Stimulated activated CD8-positive, alpha-beta memory T cell treated with anti-CD3 and anti-CD28 coated beads, Interleukin-15, amount 100 ng/mL, for 48 hours (primary cell): Measurements from ENCODE around the gene PAQR4.

Experiments
- DNase-seq, 2 donors: peaks; one replicate each; pipeline ENCODE4 v3.0.0-alpha.2; 2020; ENCODE audit warnings: low read depth in 2 of 2

Gene PAQR4

DNA sequence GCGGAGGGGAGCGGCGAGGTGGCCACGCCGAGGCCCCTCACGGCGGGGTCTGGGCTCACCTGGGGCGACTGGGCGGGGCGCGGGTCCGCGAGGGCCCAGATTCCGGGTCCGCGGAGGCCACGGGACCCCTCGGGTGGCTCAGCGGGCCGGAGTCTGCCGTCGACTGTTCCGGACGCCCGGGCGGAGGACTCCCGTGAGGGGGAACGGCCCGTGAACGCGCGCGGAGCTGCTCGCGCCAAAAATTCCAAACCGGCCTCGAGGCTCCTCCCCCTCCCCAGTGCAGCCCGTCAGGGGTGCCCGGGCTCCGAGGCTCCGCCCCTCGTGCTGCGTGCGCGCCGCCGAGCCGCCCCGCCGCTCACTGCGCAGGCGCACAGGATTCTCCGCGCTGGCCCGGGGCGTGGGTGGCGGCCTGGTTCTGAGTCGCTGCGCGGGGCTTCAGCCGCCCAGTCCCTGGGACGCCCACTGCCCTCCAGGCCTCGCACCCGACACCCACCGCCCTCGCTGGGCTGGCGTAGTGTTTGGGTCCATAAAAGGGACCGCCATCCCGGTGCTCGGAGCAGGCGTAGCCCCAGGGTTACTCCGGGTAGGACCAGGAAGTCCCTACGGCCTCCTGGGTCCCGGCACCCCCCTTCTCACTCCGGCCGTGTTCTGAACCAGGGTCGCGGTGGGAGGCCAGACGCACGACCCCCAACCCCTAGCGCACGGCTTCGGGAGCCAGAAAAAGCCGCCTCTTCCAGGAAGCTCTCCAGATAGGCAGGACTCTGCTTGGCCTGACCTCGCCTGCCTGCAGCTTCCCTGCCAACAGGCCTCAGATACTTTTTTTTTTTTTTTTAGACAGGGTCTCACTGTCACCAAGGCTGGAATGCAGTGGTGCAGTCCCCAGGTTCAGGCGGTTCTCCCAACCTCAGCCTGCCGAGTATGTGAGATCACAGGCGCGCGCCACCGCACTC is 11.4 kb downstream of the PAQR4 start, which contains the start of gene PKMYT1:
Gene PKMYT1 (minus strand): TSS at position 220 of the 950 bp plus-strand sequence. CDS start 789 bp downstream, outside the sequence.
- DNase-seq = peak; percentile 94

DNA sequence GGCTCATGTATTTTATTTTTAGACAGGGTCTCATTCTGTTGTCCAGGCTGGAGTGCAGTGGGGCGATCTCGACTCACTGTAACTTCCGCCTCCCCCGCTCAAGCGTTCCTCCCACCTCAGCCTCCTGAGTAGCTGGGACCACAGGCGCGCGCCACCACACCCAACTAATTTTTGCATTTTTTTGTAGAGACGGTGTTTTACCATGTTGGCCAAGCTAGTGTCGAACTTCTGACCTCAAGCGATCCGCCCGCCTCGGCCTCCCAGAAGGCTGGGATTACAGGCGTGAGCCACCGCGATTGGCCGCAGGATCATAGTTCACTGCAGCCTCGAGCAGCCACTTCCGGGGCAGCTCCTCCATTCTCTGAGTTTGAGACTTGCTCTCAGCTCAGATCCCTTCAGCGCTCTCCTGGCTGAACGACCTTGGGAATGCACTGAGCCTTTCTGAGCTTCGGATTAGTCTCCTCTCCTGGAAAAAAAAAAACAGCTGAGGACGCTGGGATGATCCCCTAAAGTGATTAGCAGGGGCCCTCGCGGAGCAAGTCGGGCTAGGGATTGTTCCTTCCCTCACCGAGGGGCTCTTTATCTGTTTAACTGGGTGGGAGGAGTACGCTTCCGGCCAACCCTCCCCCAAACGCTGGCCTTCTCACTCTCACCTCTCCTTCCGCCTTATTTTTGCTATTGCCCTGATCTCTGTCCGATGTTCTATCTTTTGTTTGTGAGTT is 12.2 kb downstream of the PAQR4 start:
- no peak for DNase-seq

DNA sequence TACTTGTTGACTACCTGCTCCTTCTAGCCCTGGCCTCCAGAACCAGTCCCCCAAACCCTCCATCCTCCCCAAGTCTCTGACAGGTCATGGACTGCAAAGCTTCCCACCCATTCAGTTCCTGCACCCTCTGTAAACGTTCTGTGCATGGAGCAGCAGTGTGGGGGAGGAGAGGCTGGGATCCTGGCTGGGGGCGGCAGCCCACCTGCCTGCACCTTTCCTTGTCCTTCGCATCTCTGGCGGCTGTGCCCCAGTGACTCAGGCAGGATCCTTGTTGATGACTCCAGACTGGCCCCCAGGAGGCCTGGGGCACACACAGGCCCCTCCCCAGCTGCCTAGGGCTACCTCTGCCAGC is 12.7 kb downstream of the PAQR4 start:
- DNase-seq = no peak

DNA sequence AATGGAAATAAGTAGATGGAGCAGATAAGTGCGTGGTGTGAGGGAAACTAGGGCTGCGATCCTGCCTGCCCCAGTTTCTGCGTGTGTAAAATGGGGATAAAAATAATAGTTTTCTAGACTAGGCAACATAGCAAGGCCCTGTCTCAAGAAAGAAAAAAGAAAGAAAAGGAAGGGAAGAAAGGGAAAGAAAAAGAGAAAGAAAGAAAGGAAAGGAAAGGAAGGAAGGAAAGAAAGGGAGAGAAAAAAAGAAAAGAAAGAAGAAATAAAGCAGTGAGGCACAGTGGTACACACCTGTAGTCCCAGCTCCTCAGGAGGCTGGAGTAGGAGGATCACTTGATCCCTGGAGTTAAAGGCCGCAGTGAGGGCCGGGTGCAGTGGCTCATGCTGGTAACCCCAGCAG is 13.3 kb downstream of the PAQR4 start:
- no peak for DNase-seq

DNA sequence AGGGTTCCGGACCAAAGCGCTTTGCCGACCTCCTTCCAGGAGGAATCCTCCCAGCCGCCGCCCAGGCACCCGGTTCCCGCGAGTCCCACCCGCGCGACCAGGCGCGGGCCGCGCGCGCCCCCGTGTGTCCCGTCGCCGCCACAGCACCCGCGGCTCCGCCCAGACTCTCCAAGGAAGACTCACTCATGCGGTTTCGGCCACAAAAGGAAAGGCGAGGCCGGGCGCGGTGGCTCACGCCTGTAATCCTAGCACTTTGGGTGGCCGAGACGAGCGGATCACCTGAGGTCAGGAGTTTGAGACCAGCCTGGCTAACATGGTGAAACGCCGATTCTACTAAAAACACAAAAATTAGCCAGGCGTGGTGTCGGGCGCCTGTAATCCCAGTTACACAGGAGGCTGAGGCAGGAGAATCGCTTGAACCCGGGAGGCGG is 14.6 kb downstream of the PAQR4 start:
- DNase-seq = peak; percentile 66 to 79

DNA sequence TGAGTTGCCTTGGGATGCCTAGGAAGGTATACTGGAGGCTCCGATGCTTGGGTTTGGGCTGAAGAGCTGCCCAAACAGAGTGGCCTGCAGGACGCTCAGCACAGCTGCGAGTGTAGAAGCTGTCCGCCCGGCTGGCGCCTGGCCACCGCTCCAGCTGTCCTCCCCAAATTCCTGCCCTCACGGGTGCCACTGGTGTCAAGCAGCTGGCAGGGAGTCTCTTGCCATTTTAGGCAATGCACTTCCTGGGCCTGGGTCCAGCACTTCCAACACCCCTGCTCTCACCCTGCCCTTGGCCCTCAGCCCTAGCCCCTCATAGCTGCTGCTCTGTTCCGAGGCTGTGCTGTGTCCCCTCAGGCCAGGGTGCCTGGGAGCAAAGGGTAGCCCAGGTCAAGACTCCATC is 16.3 kb downstream of the PAQR4 start:
- no peak for DNase-seq

DNA sequence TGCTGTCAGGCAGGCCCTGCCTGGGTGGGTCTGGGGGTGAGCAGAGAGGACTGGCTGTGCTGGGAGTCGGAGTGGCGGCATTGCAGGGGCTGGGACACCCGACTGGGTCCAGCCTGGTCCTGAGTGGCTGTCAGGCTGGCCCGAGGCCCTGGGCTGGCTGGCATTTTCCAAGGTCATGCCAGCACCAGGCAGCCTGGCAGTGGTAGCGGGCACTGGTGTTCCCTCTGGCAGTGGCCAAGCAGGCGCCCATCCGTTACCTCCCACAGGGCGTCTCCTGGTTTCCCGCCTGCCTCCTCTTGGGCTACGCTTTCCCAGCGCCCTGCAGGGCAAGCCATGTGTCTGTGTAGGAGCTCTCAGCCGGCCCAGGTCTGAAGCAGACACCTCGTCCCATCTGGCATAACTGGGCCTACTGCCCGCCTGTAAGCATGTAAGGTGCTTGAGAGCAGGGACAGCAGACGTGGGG is 16.8 kb downstream of the PAQR4 start:
- no peak for DNase-seq

DNA sequence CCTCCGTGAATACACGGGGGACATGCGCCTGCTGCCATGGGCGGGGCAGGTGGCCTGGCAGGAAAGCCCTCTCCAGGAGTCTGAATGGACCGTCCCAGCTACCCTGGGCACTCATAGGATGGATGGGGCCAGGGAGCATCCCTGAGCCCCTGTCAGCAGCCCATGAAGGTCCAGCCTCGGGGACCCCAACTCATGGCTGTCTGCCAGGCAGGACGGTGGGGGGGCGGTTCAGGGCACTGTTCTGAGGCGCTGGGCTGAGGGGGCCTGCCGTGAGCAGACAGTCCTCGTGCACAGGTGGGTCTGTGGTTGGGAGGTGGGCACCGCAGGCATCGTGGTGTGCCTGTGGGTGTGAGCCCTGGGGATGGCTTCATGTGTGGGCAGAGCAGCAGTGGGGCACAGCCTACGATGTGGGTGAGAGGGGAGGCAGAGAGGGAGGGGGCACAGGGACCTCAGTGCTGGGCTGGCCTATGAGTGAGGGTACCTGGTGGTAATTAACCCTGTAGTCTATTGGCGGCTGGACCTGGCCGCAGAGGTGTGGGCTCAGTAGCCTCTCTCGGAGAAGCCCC is 17.6 kb downstream of the PAQR4 start:
- DNase-seq = no peak

DNA sequence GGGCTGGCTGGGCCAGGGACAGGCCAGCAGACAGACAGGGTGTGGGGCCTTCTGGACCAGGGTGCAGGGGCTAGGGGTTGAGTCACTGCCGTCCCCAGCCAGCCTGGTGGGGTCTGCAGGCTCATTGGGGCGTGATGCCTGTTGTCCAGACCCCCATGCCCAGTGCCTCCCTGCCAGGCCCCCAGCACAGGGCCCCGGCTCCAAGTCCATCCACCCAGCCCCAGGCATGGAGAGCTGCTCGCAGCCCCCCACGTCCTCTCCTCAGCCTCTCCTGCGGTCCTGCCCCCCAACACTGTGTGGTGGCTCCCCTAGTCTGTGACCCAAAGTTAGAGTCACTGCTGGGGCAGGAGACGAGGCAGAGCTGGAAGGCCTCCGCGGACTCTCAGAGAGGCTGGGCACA is 18.1 kb downstream of the PAQR4 start:
- no peak for DNase-seq

DNA sequence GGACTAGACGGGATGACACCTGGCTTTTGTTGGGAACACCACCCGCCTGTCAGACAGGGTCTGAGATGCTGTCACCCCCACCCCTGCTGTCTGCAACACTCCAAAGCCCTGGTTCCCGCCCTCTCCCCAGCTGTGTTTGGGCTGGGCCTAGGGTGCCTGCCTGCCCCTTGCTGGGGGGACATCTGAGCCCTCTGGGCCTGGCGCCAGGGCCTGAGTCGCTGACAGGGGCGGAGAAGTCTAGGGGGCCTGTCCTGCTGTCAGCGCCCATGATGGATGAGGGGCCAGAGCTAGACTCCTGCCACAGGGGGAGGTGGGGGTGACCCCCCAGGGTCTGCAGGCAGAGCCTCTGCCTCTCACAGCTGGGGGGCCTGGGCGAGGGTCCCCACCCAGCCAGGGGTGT is 18.7 kb downstream of the PAQR4 start:
- DNase-seq = no peak

DNA sequence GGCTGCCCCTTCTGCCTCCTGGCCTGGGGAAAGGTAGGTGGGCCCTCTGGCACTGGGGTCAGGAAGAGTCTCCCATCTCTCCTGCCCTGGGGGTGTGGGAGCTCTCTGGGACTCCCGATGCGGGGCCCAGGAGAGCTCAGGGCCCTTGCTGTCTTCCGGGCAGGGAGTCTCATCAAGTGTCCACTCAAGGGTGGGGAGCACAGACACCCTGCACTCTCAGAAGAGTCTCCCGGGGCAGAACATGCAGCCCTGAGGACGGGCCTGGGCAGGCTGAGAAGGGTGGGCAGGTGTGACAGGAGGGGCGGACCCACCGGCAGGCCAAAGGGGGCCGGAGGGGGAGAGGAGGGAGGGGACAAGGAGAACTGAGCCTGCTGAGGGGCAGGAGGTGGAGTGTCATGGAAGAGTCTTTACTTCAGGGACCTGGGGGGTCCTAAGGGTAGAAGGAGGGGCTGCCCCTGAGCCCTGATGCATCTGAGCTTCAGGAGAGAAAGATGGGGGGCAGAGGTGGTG is 19.5 kb downstream of the PAQR4 start:
- no peak for DNase-seq

DNA sequence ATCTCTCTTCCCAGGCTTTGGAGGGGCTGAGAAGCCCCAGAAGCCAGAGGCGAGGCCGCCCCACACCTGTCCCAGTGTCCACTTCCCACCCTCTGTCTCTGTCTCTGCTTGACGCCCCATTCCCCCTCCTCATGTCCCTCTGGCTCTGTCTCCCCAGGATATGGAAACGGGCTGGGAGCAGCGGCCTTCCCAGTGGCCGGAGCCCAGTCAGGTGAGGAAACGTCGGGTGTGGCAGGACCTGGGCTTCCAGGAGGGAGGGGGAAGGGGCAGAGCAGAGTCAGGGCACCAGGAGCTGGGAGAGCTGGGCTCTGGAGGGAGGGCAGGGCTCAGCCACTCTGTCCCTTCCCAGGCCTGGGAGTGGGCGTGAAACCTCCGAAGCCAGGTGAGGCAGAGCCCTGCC is 21.7 kb downstream of the PAQR4 start:
- DNase-seq = no peak

DNA sequence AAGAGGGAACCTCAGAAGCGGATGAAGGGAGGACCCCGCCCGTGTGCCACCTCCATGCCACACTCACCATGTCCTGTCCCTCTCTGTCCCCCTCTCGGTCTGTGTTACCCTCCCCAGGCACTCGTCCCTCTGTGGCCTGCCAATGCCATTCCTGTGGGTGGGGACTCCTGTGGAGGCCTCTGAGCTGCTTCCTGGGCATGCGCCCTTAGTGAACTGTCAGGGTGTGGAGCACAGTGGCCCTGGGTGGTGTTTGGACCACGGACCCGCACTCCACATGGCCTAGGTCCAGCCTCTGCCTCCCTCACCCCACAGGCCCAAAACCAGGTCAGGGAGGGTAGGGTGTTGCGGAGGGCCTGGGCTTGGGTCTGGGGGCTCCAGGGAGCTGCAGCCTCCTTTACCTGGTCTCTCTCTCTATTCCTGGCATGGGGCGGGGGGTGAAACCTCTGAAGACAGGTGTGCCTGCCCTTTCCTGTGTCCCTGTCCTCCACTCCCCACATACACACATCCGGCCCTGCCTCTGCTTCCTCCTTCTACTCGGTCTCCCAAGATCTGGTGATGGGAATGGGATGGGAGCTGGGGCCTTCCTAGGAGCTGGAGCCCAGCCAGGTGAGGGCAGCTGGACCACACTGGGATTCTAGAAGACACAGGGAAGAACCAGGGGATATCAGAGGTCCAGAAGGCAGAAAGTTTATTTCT is 22.6 kb downstream of the PAQR4 start:
- DNase-seq = no peak

DNA sequence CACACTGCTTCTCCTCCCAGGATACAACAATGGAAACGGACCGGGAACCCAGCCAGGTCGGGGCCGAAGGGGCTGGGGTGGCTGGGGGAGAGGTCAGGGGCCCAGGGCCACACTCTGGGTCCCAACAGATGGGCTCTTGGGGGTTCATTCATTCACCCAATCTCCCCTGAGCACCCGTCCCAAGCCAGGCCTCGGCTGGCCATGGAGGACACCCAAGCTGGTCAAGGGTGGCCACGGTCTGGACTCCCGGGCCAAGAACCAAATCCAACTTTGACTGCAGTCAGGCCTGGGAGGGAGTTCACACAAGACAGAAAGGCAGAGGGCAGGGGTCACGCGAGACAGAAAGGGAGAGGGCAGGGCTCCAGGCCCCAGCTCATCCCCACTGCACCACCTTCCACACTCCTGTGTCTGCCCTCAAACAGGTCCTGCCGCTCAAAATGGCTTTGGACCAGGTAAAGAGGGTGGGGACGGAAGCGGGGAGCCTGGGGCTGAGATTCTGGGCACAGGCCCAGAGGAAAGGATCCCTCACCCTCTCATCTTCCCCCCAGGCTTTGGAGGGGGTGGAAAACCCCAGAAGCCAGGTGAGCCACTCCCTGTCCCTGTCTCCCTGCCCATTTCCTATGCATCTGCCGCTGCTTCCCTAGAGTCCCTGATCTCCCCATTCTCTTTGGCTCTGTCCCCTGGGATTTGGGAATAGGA is 23.4 kb downstream of the PAQR4 start:
- no peak for DNase-seq

DNA sequence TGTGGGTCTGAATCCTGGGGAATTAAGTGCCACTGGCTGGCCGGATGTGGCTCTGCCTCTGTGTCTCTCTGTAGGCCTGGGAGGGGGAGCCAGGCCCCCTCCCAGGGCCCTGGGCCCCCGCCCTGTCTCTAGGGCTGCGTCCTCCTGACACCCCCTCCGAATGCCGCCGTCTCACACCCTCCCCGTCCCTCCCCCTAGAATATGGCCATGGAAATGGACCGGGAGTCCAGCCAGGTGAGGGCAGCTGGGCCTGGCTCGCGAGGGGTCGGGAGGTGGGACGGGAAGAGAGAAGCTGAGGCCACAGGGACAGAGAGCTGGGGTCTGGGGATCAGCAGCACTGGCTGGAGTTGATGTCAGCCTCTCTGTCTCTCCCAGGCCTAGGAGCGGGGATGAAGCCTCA is 27.1 kb downstream of the PAQR4 start:
- DNase-seq = no peak

DNA sequence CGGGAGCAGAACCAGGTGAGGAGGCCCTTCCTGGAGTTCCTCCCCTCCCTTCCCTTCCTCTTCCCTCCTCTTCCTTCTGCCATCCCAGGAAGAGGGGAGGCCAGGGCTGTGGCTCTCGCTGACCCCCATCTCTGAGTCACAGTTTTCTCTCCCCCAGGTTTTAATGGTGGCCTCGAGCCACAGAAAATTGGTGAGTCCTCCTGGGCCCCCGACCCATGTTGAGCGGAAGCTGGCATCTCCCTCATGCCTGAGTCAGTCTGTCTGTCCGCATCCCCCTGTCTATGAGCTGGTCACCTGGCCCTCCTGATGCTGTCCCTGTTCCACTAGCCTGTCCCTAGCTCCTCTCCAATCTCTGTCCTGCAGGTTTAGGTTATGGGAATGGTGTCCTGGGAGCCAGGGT is 30.8 kb downstream of the PAQR4 start:
- DNase-seq = no peak

DNA sequence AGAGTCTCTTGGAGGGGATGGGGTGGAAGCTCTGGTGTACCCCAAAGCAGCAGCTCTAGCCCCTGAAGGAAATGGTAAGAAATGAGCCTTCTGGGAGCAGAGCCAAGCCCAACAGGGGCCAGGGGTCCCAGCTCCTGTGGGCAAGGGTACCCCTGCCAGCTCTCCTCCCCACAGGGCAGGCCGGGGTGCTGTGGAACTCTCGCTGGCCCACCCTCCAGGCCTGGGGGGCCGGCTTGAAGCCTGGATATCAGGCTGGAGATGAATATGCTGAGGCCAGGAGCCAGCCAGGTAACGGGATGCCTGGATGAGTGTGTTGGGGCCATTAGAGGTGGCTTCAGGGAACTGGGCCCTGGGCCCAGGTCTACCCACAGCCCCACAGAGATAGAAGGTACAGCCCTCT is 31.4 kb downstream of the PAQR4 start:
- DNase-seq = no peak

DNA sequence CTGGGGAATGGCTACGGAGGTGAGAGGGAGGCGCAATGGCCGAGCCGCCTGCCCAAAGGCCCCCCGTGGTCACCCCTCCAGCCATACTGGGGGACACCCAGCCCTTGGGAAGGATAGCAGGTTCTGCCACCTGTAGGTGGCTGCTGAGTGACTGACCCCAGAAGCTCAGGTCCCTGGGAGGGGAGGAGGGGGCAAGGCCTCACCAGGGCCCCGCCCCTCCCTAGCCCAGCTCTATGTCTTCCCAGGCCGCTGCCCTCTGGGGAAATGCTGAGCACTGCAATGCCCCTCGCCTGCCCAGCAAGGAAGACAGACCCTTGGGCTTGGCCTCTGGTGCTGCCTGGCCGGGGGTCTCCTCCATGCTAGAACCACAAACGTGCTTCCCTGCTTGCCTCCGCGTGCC is 32.2 kb downstream of the PAQR4 start:
- DNase-seq = no peak

DNA sequence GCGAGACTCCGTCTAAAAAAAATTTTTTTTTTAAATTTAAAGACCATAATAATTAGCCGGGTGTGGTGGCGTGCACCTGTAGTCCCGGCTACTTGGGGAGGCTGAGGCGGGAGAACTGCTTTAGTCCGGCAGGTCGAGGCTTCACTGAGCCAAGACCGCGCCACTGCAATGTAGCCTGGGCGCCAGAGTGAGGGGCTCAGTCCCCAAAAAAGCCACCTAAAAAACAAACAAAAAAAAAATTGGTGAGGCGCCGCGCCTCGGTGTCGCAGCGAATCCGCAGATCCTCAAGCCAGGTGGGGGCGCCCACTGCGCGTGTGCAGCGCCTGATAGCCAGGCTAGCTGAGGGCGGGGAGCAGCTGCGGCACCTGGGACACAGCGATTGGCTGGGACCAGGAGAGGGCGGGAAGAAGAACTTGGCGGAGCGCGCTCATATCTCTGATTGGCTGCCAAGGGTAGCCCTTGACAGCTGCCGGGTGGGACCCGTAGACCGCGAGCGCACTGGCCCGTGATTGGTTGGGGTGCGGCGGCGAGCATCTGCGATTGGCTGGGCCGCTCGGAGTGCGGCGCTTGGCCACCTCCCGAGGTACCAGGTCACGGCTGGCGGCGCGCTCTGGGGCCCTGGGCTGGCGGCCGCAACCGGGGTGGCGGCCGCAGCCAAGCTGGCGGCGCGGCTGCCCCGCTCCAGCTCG is 34.6 kb downstream of the PAQR4 start:
- DNase-seq = peak; percentile 95 to 98

DNA sequence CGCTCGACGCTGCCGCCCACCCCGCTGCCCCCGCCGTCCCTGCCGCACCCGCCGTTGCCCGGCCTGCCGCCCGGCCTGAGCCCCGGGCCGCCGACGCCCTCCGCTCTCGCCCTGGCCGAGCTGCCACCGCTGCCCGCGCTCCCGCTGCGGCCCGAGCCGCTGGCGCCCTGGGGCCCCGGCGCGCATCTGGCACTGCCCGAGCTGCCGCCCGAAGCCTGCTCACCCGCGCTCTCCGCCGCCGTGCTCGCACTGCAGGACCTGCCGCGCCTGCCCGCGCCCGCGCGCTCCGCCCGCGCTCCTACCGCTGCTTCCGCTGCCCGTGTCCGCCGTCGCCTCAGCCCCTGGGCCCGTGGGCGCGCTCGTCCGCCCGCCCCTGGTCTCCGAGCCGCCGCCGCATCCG is 35.2 kb downstream of the PAQR4 start:
- DNase-seq = no peak
